HepG2 (cell line): Measurements from ENCODE around the gene SRRM1. TPM values are rescaled to one million over a fixed set of nuclear protein-coding genes. Genes with fewer than 3 reads are reported as not detected.

ENCODE experiments used
- HES4 ChIP-seq: sonication (generic); formaldehyde crosslinking; IDR thresholded peaks from 2 replicates; pipeline ENCODE4 v1.9.0; 2021; ENCODE audit warnings: mild to moderate bottlenecking, missing genetic modification reagents, borderline replicate concordance
- KDM4B ChIP-seq: sonication (generic); formaldehyde crosslinking; IDR thresholded peaks from 2 replicates; pipeline ENCODE4 v1.4.0; 2020; ENCODE audit warnings: missing genetic modification reagents
- KDM5A ChIP-seq: fragments of 200-600 bp; sonication (generic); IDR thresholded peaks from 2 replicates; pipeline ENCODE4 v1.7.0; 2018; ENCODE audit warnings: antibody characterized with exemption, mild to moderate bottlenecking, low read length, borderline replicate concordance
- MAX ChIP-seq: IDR thresholded peaks from 2 replicates; pipeline ENCODE4 v1.6.1; 2012; ENCODE audit warnings: inconsistent platforms
- SIN3A ChIP-seq: IDR thresholded peaks from 2 replicates; pipeline ENCODE4 v1.6.1; 2011; ENCODE audit warnings: low read depth, mild to moderate bottlenecking, control low read depth, low read length, borderline replicate concordance
- SP4 ChIP-seq: sonication (generic); formaldehyde crosslinking; IDR thresholded peaks from 2 replicates; pipeline ENCODE4 v1.8.1; 2023; ENCODE audit warnings: mild to moderate bottlenecking, missing genetic modification reagents
- YY1 ChIP-seq: IDR thresholded peaks from 2 replicates; pipeline ENCODE4 v1.6.1; 2011; ENCODE audit warnings: low read length, low read depth, moderate library complexity, mild to moderate bottlenecking; ENCODE audit not compliant: insufficient read depth, insufficient replicate concordance
- ZBTB20 ChIP-seq: sonication (generic); formaldehyde crosslinking; IDR thresholded peaks from 2 replicates; pipeline ENCODE4 v1.8.1; 2023; ENCODE audit warnings: missing genetic modification reagents, low read depth, mild to moderate bottlenecking, borderline replicate concordance
- ZBTB40 ChIP-seq, 2 experiments: fragments of 450-650 bp in 1 of 2; sonication (generic) in 1 of 2; formaldehyde crosslinking in 1 of 2; IDR thresholded peaks; 2 replicates each; pipeline versions ENCODE4 v1.6.1 to v1.8.0; 2016 to 2022; ENCODE audit warnings: antibody characterized with exemption in 1 of 2, mild to moderate bottlenecking in 1 of 2, missing genetic modification reagents in 1 of 2
- ZNF235 ChIP-seq: sonication (generic); formaldehyde crosslinking; IDR thresholded peaks from 2 replicates; pipeline ENCODE4 v1.8.1; 2023; ENCODE audit warnings: mild to moderate bottlenecking, missing genetic modification reagents, borderline replicate concordance
- ZNF263 ChIP-seq: sonication (generic); formaldehyde crosslinking; IDR thresholded peaks from 2 replicates; pipeline ENCODE4 v1.4.0; 2020; ENCODE audit warnings: missing genetic modification reagents
- ZNF317 ChIP-seq: sonication (generic); formaldehyde crosslinking; IDR thresholded peaks from 2 replicates; pipeline ENCODE4 v1.5.0; 2020; ENCODE audit warnings: mild to moderate bottlenecking, missing genetic modification reagents
- ZNF546 ChIP-seq: sonication (generic); formaldehyde crosslinking; conservative IDR thresholded peaks from 2 replicates; pipeline ENCODE4 v1.8.1; 2023; ENCODE audit warnings: mild to moderate bottlenecking, missing genetic modification reagents
- ZNF589 ChIP-seq: sonication (generic); formaldehyde crosslinking; conservative IDR thresholded peaks from 2 replicates; pipeline ENCODE4 v1.8.0; 2022; ENCODE audit warnings: mild to moderate bottlenecking, moderate library complexity, missing genetic modification reagents
- ZNF614 ChIP-seq: IDR thresholded peaks from 2 replicates; pipeline ENCODE4 v1.6.1; 2018; ENCODE audit warnings: missing biosample characterization, missing genetic modification reagents, inconsistent platforms, borderline replicate concordance
- ZNF639 ChIP-seq: conservative IDR thresholded peaks from 2 replicates; pipeline ENCODE4 v1.6.1; 2018; ENCODE audit warnings: missing genetic modification reagents
- ZNF703 ChIP-seq: sonication (generic); formaldehyde crosslinking; IDR thresholded peaks from 2 replicates; pipeline ENCODE4 v1.5.1; 2020; ENCODE audit warnings: missing genetic modification reagents, mild to moderate bottlenecking, moderate library complexity, borderline replicate concordance
- ZSCAN31 ChIP-seq: sonication (generic); formaldehyde crosslinking; IDR thresholded peaks from 2 replicates; pipeline ENCODE4 v1.5.0; 2020; ENCODE audit warnings: low read depth, mild to moderate bottlenecking, missing genetic modification reagents
- polyA plus RNA-seq, 8 experiments: library from polyadenylated mRNA; depleted of rRNA in 3 of 8; stranded (reverse) in 7 of 8; unstranded in 1 of 8; fragments of >200 nt; fragmentation: Illumina TruSeq in 4 of 8; extraction: Trizol in 4 of 8; gene quantifications; 2 replicates each; pipeline versions ENCODE4 v1.2.1 to v1.2.3, GENCODE V29; 2011 to 2016; ENCODE audit warnings: low read depth in 4 of 8, missing spikeins in 1 of 8, mixed read lengths in 1 of 8; ENCODE audit not compliant: insufficient read depth in 1 of 8
- total RNA-seq, 5 experiments: library from RNA; depleted of rRNA; stranded (reverse); fragments of >200 nt; fragmentation: Illumina TruSeq; extraction: Trizol; gene quantifications; 2 replicates each; pipeline ENCODE4 v1.2.3, GENCODE V29; 2016; ENCODE audit warnings: low read depth in 1 of 5

The SRRM1 gene
- total and polyA plus RNA-seq, 2 of the 13 experiments (the other 11 are each of a cell fraction or from before 2014, with no cell fraction given) = 31.6 to 44.5 TPM

GRCh38 chr1:24643363-24644099 is 429 bp downstream of the SRRM1 start (continued):
- TF ChIP-seq SIN3A (0 out of 2 replicates have a peak, but pooled peaks have one; percentile 2), ZNF263 (CRISPR knock-in tag) (peak; percentile 70), ZNF235 (CRISPR knock-in tag) (0 out of 2 replicates have a peak, but pooled peaks have one; percentile 3), ZNF317 (CRISPR knock-in tag) (no peak), KDM4B (0 out of 2 replicates have a peak, but pooled peaks have one; percentile 11), HES4 (CRISPR knock-in tag) (0 out of 2 replicates have a peak, but pooled peaks have one; percentile 47), YY1 (peak; percentile 90), MAX (0 out of 2 replicates have a peak, but pooled peaks have one; percentile 13), ZNF546 (CRISPR knock-in tag) (peak; percentile 43; the same call in 1 of the 2 replicates), SP4 (CRISPR knock-in tag) (peak; percentile 1; the same call in 1 of the 2 replicates), ZNF614 (CRISPR knock-in tag) (no peak), ZBTB40 (IDR thresholded peaks at IDR 0.05) (no peak), ZBTB40 (CRISPR knock-in tag; IDR thresholded peaks at IDR 0.05) (0 out of 2 replicates have a peak, but pooled peaks have one; percentile 12), ZNF639 (CRISPR knock-in tag) (0 out of 2 replicates have a peak, but pooled peaks have one; percentile 19), ZNF703 (CRISPR knock-in tag) (0 out of 2 replicates have a peak, but pooled peaks have one; percentile 39), ZNF589 (no peak), KDM5A (peak; percentile 63), ZSCAN31 (CRISPR knock-in tag) (0 out of 2 replicates have a peak, but pooled peaks have one; percentile 0), ZBTB20 (CRISPR knock-in tag) (no peak)
